Right lobe of liver (tissue), 6 donors: ENCODE results near the gene GGT6. TPM values are rescaled to one million over a fixed set of nuclear protein-coding genes. Genes with fewer than 3 reads are reported as not detected.

Experiments
- ATAC-seq, 4 donors: fragments of 200-7000 bp; cut with Tn5 transposase; one replicate each; pipeline ENCODE4 v1.9.1; 2020; ENCODE audit warnings: mild to moderate bottlenecking in 4 of 4, moderate library complexity in 4 of 4
- DNase-seq, 3 donors: peaks; one replicate each; pipeline ENCODE4 v3.0.0-alpha.2; 2020
- H3K27ac ChIP-seq, 3 donors: fragments of 200-600 bp; one replicate each; pipeline ENCODE4 v1.8.0; 2022
- H3K27me3 ChIP-seq, 2 donors: fragments of 200-600 bp; one replicate each; pipeline ENCODE4 v1.8.0; 2022
- H3K36me3 ChIP-seq, 4 donors: fragments of 200-600 bp; sonication (generic) in 1 of 4; one replicate each; pipeline versions ENCODE4 v1.5.1 to v1.8.0; 2017 to 2022; ENCODE audit warnings: control low read depth in 1 of 4
- H3K4me1 ChIP-seq, 4 donors: fragments of 200-600 bp; sonication (generic) in 1 of 4; one replicate each; pipeline versions ENCODE4 v1.5.1 to v1.8.0; 2017 to 2022; ENCODE audit warnings: control low read depth in 1 of 4
- H3K4me3 ChIP-seq, 3 donors: fragments of 200-600 bp; one replicate each; pipeline ENCODE4 v1.8.0; 2022
- H3K9me3 ChIP-seq, 4 donors: fragments of 200-600 bp; sonication (generic) in 1 of 4; one replicate each; pipeline versions ENCODE4 v1.5.1 to v1.8.0; 2017 to 2022; ENCODE audit warnings: control low read depth in 1 of 4
- CTCF ChIP-seq, 4 donors: fragments of 200-600 bp in 3 of 4; fragments of 450-650 bp in 1 of 4; IDR thresholded peaks; one replicate each; pipeline versions ENCODE4 v1.5.1 to v1.8.0; 2016 to 2022; ENCODE audit warnings: antibody characterized with exemption in 4 of 4, mild to moderate bottlenecking in 2 of 4
- POLR2A ChIP-seq: fragments of 450-650 bp; IDR thresholded peaks from one replicate; pipeline ENCODE4 v1.6.1; 2017; ENCODE audit warnings: antibody characterized with exemption, mild to moderate bottlenecking
- WGBS: methylation state at CpG from one replicate; pipeline ENCODE4 v1.1.6; 2018; ENCODE audit warnings: low coverage, low lambda C conversion rate; ENCODE audit not compliant: insufficient coverage; ENCODE audit errors: missing lambda C conversion rate; 5-methylcytosine and 5-hydroxymethylcytosine counted together
- intact Hi-C, 2 donors: fragments of 100-400 bp; cut with DNase I; formaldehyde crosslinking; loops; one replicate each; pipeline versions ENCODE4 v1.11.2 to v1.14.1; 2022
- total RNA-seq, 6 experiments: library from RNA; depleted of rRNA in 2 of 6; stranded (reverse); fragments of >200 nt in 2 of 6; fragmentation: NEBNext Ultra II Directional in 3 of 6; extraction: Animal tissue kit (Norgen Biotek cat#: 25700) in 3 of 6; gene quantifications; one replicate each; pipeline versions ENCODE4 v1.1.0 to v1.2.4, GENCODE V29; 2016 to 2023
- donor health status: DM: no; HTN: yes; CAD: no.
- donor health status: DM: no; HTN: no; CAD: no.
- donor health status: DM: no; HTN: no; CAD: no.
- donor health status: DM: no; HTN: yes; CAD: no.
- donor health status: DM: no; HTN: yes; CAD: no.

GGT6 gene
- total RNA-seq, 6 experiments from 2014 or later = 0.09 to 0.92 (median 0.27) TPM

GRCh38 chr17:4574448-4575045 is 14.2 kb upstream of the GGT6 start:
- DNase-seq (no peak), ATAC-seq (no peak)
- H3K9me3 ChIP-seq = no peaks in the 10 kb centered on the region
- TF ChIP-seq CTCF (IDR thresholded peaks at IDR 0.05) (no peak), POLR2A (no peak)
- no peak overlapping the region for H3K4me3 ChIP-seq
- no peaks in the 10 kb centered on the region for H3K27me3 ChIP-seq
- H3K27ac ChIP-seq = no peak overlapping the region
- 100% methylated on average over 3 of the region's 9 CpGs for WGBS
- no peaks in the 10 kb centered on the region for H3K4me1 ChIP-seq
- intact Hi-C loops = loop anchor here in 1 of 2 donors (10.0 kb wide), 2 partner anchors 50 to 130 kb away; partner anchors contain the start of gene PELP1
- no peaks in the 10 kb centered on the region for H3K36me3 ChIP-seq

GRCh38 chr17:4573669-4574068 is 13.3 kb upstream of the GGT6 start:
- intact Hi-C loops = loop anchor here in 1 of 2 donors (10.0 kb wide), 2 partner anchors 51 to 131 kb away; partner anchors contain the start of gene PELP1
- Histone ChIP-seq H3K27ac (no peak overlapping the region), H3K9me3 (no peaks in the 10 kb centered on the region), H3K4me3 (no peak overlapping the region), H3K4me1 (no peaks in the 10 kb centered on the region), H3K36me3 (no peaks in the 10 kb centered on the region), H3K27me3 (no peaks in the 10 kb centered on the region)
- ATAC-seq (peak in 2 of 4 donors; percentile 18 to 66), DNase-seq (peak in 1 of 3 donors; percentile 66)
- TF ChIP-seq CTCF (IDR thresholded peaks at IDR 0.05) = no peak
- TF ChIP-seq POLR2A = no peak
- WGBS = no CpG with 5 or more reads among the region's 7 CpGs

- Histone ChIP-seq H3K36me3 (no peaks in the 10 kb centered on the region), H3K4me3 (no peak overlapping the region), H3K27ac (no peak overlapping the region), H3K4me1 (no peaks in the 10 kb centered on the region), H3K9me3 (no peaks in the 10 kb centered on the region), H3K27me3 (no peaks in the 10 kb centered on the region)
- TF ChIP-seq CTCF (IDR thresholded peaks at IDR 0.05) = no peak
- TF ChIP-seq POLR2A = no peak
- ATAC-seq (no peak), DNase-seq (no peak)
- intact Hi-C loops = loop anchor here in 1 of 2 donors (10.0 kb wide), 2 partner anchors 52 to 132 kb away; partner anchors contain the start of gene PELP1
- 65% methylated on average over 3 of the region's 4 CpGs for WGBS
Observed at GRCh38 chr17:4573115-4573514, 12.7 kb upstream of the GGT6 start.

GRCh38 chr17:4572131-4572530 is 11.8 kb upstream of the GGT6 start:
- 73% methylated on average over 8 of the region's 9 CpGs for WGBS
- Histone ChIP-seq H3K4me3 (no peak overlapping the region), H3K27ac (no peak overlapping the region), H3K36me3 (no peaks in the 10 kb centered on the region), H3K4me1 (no peaks in the 10 kb centered on the region), H3K9me3 (no peaks in the 10 kb centered on the region), H3K27me3 (no peaks in the 10 kb centered on the region)
- DNase-seq (no peak), ATAC-seq (no peak)
- intact Hi-C loops = loop anchor here in 1 of 2 donors (10.0 kb wide), 2 partner anchors 53 to 133 kb away; partner anchors contain the start of gene PELP1
- no peak for TF ChIP-seq CTCF (IDR thresholded peaks at IDR 0.05)
- no peak for TF ChIP-seq POLR2A
